GM12874 (cell line): ENCODE data around the gene KCNMA1.

ENCODE experiments used
- TF ChIP-seq, protein P1 (sequence below): IDR thresholded peaks from 2 replicates; pipeline ENCODE4 v1.5.1; 2011; ENCODE audit warnings: low read depth, mild to moderate bottlenecking, control low read depth, low read length, moderate library complexity; ENCODE audit not compliant: insufficient read depth

The KCNMA1 gene

GRCh38 chr10:77175631-77176222 is 461.9 kb downstream of the KCNMA1 start:
- TF ChIP-seq, protein P1, sequence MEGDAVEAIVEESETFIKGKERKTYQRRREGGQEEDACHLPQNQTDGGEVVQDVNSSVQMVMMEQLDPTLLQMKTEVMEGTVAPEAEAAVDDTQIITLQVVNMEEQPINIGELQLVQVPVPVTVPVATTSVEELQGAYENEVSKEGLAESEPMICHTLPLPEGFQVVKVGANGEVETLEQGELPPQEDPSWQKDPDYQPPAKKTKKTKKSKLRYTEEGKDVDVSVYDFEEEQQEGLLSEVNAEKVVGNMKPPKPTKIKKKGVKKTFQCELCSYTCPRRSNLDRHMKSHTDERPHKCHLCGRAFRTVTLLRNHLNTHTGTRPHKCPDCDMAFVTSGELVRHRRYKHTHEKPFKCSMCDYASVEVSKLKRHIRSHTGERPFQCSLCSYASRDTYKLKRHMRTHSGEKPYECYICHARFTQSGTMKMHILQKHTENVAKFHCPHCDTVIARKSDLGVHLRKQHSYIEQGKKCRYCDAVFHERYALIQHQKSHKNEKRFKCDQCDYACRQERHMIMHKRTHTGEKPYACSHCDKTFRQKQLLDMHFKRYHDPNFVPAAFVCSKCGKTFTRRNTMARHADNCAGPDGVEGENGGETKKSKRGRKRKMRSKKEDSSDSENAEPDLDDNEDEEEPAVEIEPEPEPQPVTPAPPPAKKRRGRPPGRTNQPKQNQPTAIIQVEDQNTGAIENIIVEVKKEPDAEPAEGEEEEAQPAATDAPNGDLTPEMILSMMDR: no peak

- TF ChIP-seq, protein P1: peak; percentile 80
These were observed 463.8 kb downstream of the KCNMA1 start for GRCh38 chr10:77173615-77174461.

GRCh38 chr10:77172086-77172485 is 465.5 kb downstream of the KCNMA1 start:
- TF ChIP-seq, protein P1: no peak

GRCh38 chr10:77168861-77169260 is 468.7 kb downstream of the KCNMA1 start:
- TF ChIP-seq, protein P1: no peak

DNA sequence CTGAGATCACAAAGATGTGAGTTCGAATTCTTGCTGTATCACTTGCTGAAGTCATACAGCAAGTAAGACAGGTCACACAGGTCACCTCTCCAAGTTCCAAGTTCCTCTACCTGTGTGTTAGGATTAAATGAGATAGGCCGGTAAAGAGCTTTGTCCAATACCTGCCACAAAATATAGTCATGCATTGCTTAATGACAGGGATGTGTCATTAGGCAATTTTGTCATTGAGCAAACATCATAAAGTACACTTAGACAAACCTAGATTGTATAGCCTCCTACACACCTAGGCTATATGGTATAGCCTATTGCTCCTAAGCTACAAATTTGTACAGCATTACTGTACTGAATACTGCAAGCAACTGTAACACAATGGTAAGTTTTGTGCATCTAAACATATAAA is 469.4 kb downstream of the KCNMA1 start:
- TF ChIP-seq, protein P1: no peak

DNA sequence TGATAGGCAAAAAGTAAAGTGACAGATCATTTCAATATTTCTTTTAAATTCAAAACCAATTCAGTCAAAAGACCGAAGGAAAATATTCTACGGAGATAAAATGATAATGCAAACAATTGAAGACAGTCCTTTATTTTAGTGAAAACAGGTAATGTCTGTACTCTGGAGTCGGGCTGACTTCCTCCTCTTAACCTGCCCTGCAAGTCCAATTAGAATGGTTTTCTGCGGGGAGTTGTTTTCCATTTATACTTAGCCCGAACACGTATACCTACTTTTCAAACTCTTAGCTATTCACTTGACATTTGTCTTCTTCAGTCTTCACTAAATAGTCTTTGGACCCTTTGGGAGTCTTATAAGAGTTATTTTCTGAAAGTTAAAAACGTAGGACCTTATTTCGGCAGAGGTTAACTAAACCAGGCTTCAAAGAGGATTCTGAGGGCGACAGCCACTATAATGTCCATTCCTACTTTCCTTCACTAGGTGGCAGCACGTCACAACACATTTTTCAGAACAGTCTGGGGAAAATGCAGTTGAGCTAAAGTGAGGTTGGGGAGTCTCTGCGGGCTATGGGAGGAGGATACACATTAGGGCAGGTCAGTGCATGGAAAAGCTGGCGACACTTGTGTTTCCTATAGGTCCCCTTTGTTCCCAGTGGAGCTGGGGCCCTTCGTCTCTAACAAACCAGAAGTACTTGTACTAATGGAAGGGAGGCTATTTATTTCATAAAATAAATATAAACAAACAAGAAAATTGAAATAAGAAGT is 472.0 kb downstream of the KCNMA1 start:
- TF ChIP-seq, protein P1: peak; percentile 69
